Pancreas (tissue), 10 donors: Measurements from ENCODE around the gene ANO9. TPM values are rescaled to one million over a fixed set of nuclear protein-coding genes. Genes with fewer than 3 reads are reported as not detected.

ENCODE experiments used
- ATAC-seq, 4 donors: fragments of 200-7000 bp; cut with Tn5 transposase; one replicate each; pipeline versions ENCODE4 v1.8.0 to v1.9.1; 2020; ENCODE audit warnings: mild to moderate bottlenecking in 4 of 4, moderate library complexity in 4 of 4
- DNase-seq, 6 donors: peaks; one replicate each; pipeline ENCODE4 v3.0.0-alpha.2; 2020
- FAIRE-seq: peaks from 2 replicates; lab custom pipeline; 2012; peaks lifted over from hg19 to GRCh38; lab: Jason Lieb, UNC
- H3K27ac ChIP-seq, 4 donors: fragments of 200-600 bp; sonication (generic); 1 replicate in 3 of 4; 2 replicates in 1 of 4; pipeline versions ENCODE4 v1.5.0 to v1.8.0; 2020
- H3K27me3 ChIP-seq, 4 donors: fragments of 200-600 bp; one replicate each; pipeline ENCODE4 v1.8.0; 2021
- H3K36me3 ChIP-seq, 3 donors: fragments of 200-600 bp; sonication (generic) in 1 of 3; one replicate each; pipeline versions ENCODE4 v1.5.0 to v1.8.0; 2020 to 2021
- H3K4me1 ChIP-seq, 3 donors: fragments of 200-600 bp; one replicate each; pipeline ENCODE4 v1.8.0; 2021
- H3K4me3 ChIP-seq, 4 donors: fragments of 200-600 bp; sonication (generic) in 2 of 4; one replicate each; pipeline versions ENCODE4 v1.5.0 to v1.8.0; 2020 to 2021
- H3K9me3 ChIP-seq, 4 donors: fragments of 200-600 bp; one replicate each; pipeline ENCODE4 v1.8.0; 2021
- WGBS, 2 donors: extraction: QIAGEN DNeasy Blood & Tissue Kit; methylation state at CpG; one replicate each; pipeline ENCODE4 v1.1.7; 2013; 5-methylcytosine and 5-hydroxymethylcytosine counted together
- intact Hi-C, 3 donors: fragments of 100-400 bp; cut with DNase I; formaldehyde crosslinking; loops; one replicate each; pipeline versions ENCODE4 v1.11.1 to v1.14.2; 2022
- polyA plus RNA-seq, 2 donors: library from polyadenylated mRNA; stranded (reverse); fragments of 200-250 nt; gene quantifications; one replicate each; pipeline ENCODE4 v1.2.3, GENCODE V29; 2013
- total RNA-seq, 6 donors: library from RNA; stranded (reverse); fragmentation: NEBNext Ultra II Directional in 4 of 6; extraction: Animal tissue kit (Norgen Biotek cat#: 25700) in 4 of 6; gene quantifications; one replicate each; pipeline versions ENCODE4 v1.2.1 to v1.2.4, GENCODE V29; 2021 to 2023
- TF ChIP-seq, protein P1 (sequence below), 4 donors: fragments of 200-600 bp; sonication (generic) in 3 of 4; IDR thresholded peaks; one replicate each; pipeline versions ENCODE4 v1.5.0 to v1.8.0; 2021; ENCODE audit warnings: antibody characterized with exemption in 4 of 4
- donor health status: healthy with polysubstance abuse.
- donor health status: DM: no; HTN: no; CAD: no; lungs with moderate emphysema.
- donor health status: DM: no; HTN: no; CAD: no.
- donor health status: control.
- donor health status: control.
- donor health status: Bipolar disorder and iron deficiency.
- donor health status: DM: yes; HTN: yes; CAD: no.
- donor health status: DM: no; HTN: no; CAD: no.
- donor health status: DM: no; HTN: no; CAD: no.
- donor health status: DM: yes; HTN: yes; CAD: no.

Gene ANO9
- total and polyA plus RNA-seq, 8 donors = 6.2 to 68.7 (median 14.9) TPM

GRCh38 chr11:371051-371450 is 70.8 kb downstream of the ANO9 start:
- Histone ChIP-seq H3K27me3 (peaks cover 0 to 15% (median 0%) of the 10 kb centered on the region in 4 donors), H3K4me1 (peaks cover 0 to 4% (median 0%) of the 10 kb centered on the region in 3 donors), H3K27ac (no peak overlapping the region), H3K9me3 (no peaks in the 10 kb centered on the region), H3K4me3 (no peak overlapping the region), H3K36me3 (no peaks in the 10 kb centered on the region)
- FAIRE-seq (no peak), ATAC-seq (no peak), DNase-seq (peak in 2 of 6 donors; percentile 15 to 61)
- intact Hi-C loops = no loop called here
- TF ChIP-seq, protein P1, sequence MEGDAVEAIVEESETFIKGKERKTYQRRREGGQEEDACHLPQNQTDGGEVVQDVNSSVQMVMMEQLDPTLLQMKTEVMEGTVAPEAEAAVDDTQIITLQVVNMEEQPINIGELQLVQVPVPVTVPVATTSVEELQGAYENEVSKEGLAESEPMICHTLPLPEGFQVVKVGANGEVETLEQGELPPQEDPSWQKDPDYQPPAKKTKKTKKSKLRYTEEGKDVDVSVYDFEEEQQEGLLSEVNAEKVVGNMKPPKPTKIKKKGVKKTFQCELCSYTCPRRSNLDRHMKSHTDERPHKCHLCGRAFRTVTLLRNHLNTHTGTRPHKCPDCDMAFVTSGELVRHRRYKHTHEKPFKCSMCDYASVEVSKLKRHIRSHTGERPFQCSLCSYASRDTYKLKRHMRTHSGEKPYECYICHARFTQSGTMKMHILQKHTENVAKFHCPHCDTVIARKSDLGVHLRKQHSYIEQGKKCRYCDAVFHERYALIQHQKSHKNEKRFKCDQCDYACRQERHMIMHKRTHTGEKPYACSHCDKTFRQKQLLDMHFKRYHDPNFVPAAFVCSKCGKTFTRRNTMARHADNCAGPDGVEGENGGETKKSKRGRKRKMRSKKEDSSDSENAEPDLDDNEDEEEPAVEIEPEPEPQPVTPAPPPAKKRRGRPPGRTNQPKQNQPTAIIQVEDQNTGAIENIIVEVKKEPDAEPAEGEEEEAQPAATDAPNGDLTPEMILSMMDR (IDR thresholded peaks at IDR 0.05) = no peak
- 75 to 84% methylated on average over 5 of the region's 5 CpGs for WGBS, 2 donors

GRCh38 chr11:370070-370941 is 71.5 kb downstream of the ANO9 start:
- H3K4me1 ChIP-seq = peaks cover 0 to 4% (median 0%) of the 10 kb centered on the region in 3 donors
- FAIRE-seq (no peak), DNase-seq (peak in 2 of 6 donors; percentile 37 to 67), ATAC-seq (no peak)
- H3K27me3 ChIP-seq = peaks cover 0 to 15% (median 0%) of the 10 kb centered on the region in 4 donors
- WGBS, 2 donors = 29 to 48% methylated on average over 29 to 42 of the region's 42 CpGs
- intact Hi-C loops = no loop called here
- H3K27ac ChIP-seq = no peak overlapping the region
- no peak overlapping the region for H3K4me3 ChIP-seq
- H3K9me3 ChIP-seq = no peaks in the 10 kb centered on the region
- TF ChIP-seq, protein P1 (IDR thresholded peaks at IDR 0.05) = no peak
- no peaks in the 10 kb centered on the region for H3K36me3 ChIP-seq

DNA sequence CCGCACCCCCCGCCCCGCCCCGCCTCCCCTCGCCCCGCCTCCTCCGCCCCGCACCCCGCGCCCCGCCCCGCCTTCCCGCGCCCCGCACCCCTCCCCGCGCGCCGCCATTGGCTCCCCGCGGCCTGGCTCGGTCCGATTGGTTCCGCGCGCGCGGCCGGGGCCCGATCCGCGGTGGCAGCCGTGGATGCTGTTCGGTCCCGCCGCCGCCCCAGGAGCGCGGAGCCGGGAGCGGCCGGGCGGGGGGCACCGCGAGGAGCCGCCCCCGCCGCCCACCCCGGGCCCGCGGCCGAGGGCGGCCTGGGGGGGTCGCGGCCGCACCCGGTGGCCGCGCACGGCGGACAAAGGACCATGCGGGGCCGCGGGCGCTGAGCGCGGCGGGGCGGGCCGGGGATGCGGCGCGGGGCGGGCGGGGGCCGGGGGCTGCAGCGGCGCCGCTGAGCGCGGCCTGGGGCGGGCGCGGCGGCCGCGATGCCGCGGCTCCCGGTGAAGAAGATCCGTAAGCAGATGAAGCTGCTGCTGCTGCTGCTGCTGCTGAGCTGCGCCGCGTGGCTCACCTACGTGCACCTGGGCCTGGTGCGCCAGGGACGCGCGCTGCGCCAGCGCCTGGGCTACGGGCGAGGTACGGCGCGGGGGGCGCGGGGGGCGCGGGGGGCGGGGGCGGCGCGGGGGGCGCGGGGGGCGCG is 72.3 kb downstream of the ANO9 start, which contains the start of gene B4GALNT4:
TSS of gene B4GALNT4 (plus strand) at position 164 of the 683 bp plus-strand sequence. CDS start at position 469, 305 bp downstream.
- Histone ChIP-seq H3K4me3 (peak within 1 kb of the TSS in 2 of 4 donors; percentile 17 to 18), H3K27me3 (peaks cover 0 to 15% (median 0%) of the 10 kb centered on the region in 4 donors), H3K4me1 (peaks cover 0 to 4% (median 0%) of the 10 kb centered on the region in 3 donors), H3K27ac (no peak within 1 kb of the TSS), H3K36me3 (no peaks in the 10 kb centered on the region), H3K9me3 (no peaks in the 10 kb centered on the region)
- FAIRE-seq (no peak), ATAC-seq (peak in 3 of 4 donors; percentile 27 to 45 (median 34)), DNase-seq (peak in 2 of 6 donors; percentile 46 to 54)
- WGBS, 2 donors = 1 to 2% methylated on average over 16 to 106 of the region's 118 CpGs
- intact Hi-C loops = no loop called here
- TF ChIP-seq, protein P1 (IDR thresholded peaks at IDR 0.05) = no peak

DNA sequence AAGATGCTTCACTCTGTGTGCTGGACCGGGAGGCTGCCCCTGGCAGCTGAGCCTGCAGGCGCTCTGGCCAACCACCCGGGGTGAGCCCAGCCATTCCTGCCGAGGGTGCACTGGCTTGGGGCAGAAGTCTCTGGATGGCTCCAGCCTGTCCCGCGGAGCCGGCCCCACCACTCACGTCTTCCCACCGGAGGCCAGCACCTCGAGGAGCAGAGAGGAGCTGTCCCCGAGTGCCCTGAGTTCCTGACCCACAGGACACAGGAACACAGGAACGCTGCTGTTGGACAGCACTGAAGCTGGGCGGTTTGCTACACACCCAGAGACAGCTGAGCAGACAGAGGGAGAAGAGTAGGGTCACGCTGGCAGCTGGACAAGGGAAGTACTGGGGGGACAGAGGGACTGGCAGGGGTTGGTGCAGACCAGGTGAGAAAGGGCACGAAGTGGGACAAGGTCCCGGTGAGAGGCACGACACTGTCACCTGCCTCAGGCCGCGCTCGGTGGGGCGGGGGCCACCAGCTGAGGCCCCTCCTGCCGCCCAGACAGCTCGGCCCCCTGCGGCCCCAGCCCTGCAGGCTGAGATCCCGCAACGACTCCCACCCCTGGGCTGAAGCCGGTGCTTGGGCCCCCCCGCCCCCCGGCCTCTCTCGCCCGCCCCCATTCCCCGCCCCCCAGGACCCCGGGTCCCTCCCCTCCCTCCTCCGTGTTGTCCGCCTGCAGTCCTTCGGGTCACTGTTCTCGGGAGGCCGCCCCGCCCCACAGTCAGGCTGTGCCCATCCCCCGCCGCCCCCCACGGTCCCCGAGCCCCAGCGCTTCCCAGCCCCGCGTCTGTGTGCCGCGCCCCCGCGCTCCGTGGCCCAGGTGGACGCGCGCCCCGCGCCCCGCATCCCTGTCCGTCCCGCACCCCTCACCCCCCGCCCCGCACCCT is 73.1 kb downstream of the ANO9 start:
- Histone ChIP-seq H3K27ac (no peak overlapping the region), H3K36me3 (no peaks in the 10 kb centered on the region), H3K4me3 (peak overlapping the region in 2 of 4 donors; percentile 17 to 18), H3K4me1 (peaks cover 0 to 4% (median 0%) of the 10 kb centered on the region in 3 donors), H3K9me3 (no peaks in the 10 kb centered on the region), H3K27me3 (peaks cover 0 to 15% (median 0%) of the 10 kb centered on the region in 4 donors)
- TF ChIP-seq, protein P1 (IDR thresholded peaks at IDR 0.05) = no peak
- peak in 2 of 6 donors; percentile 43 to 78 for DNase-seq
- no peak for FAIRE-seq
- intact Hi-C loops = no loop called here
- peak in 3 of 4 donors; percentile 21 to 37 (median 24) for ATAC-seq
- 3 to 4% methylated on average over 26 to 60 of the region's 61 CpGs for WGBS, 2 donors
